Natural killer cell (primary cell): ENCODE data around the gene ARHGAP24. TPM values are rescaled to one million over a fixed set of nuclear protein-coding genes. Genes with fewer than 3 reads are reported as not detected.

Source experiments
- ATAC-seq, 3 donors: fragments of 150-1000 bp in 2 of 3; fragments of 200-7000 bp in 1 of 3; cut with Tn5 transposase; 1 replicate in 1 of 3; 2 replicates in 2 of 3; pipeline ENCODE4 v1.10.0; 2021; ENCODE audit warnings: mild to moderate bottlenecking in 2 of 3, moderate library complexity in 2 of 3
- DNase-seq, 2 donors: peaks; one replicate each; pipeline versions ENCODE4 v3.0.0 to v3.0.0-alpha.2; 2013 to 2021; ENCODE audit warnings: mixed read lengths in 1 of 2
- H3K27ac ChIP-seq: one replicate; pipeline ENCODE4 v1.5.1; 2013; ENCODE audit warnings: mild to moderate bottlenecking, low read length
- H3K27me3 ChIP-seq: one replicate; pipeline ENCODE4 v1.6.1; 2013; ENCODE audit warnings: low read length; ENCODE audit not compliant: control insufficient read depth, insufficient read depth
- H3K36me3 ChIP-seq: one replicate; pipeline ENCODE4 v1.6.1; 2013; ENCODE audit warnings: low read length; ENCODE audit not compliant: control insufficient read depth, insufficient read depth
- H3K4me1 ChIP-seq: one replicate; pipeline ENCODE4 v1.6.1; 2013; ENCODE audit warnings: low read length; ENCODE audit not compliant: control insufficient read depth, insufficient read depth
- H3K4me3 ChIP-seq: one replicate; pipeline ENCODE4 v1.5.1; 2013; ENCODE audit warnings: low read length
- H3K9me3 ChIP-seq: one replicate; pipeline ENCODE4 v1.6.1; 2013; ENCODE audit warnings: low read length; ENCODE audit not compliant: control insufficient read depth, insufficient read depth
- H3K27ac Mint-ChIP-seq, 2 donors: one replicate each; pipeline ENCODE4 v1.8.0; 2022; ENCODE audit warnings: mild to moderate bottlenecking in 2 of 2, mixed read lengths in 2 of 2, moderate library complexity in 1 of 2
- H3K27me3 Mint-ChIP-seq, 2 donors: one replicate each; pipeline ENCODE4 v1.8.0; 2022; ENCODE audit warnings: low read depth in 2 of 2, mixed read lengths in 2 of 2
- H3K36me3 Mint-ChIP-seq: one replicate; pipeline ENCODE4 v1.8.0; 2022; ENCODE audit warnings: mixed read lengths
- H3K4me1 Mint-ChIP-seq, 2 donors: one replicate each; pipeline ENCODE4 v1.8.0; 2022; ENCODE audit warnings: mixed read lengths in 2 of 2
- H3K4me3 Mint-ChIP-seq: one replicate; pipeline ENCODE4 v1.8.0; 2022; ENCODE audit warnings: mild to moderate bottlenecking, moderate library complexity, mixed read lengths
- H3K9me3 Mint-ChIP-seq, 2 donors: one replicate each; pipeline ENCODE4 v1.8.0; 2022; ENCODE audit warnings: mixed read lengths in 2 of 2
- WGBS: methylation state at CpG from one replicate; pipeline ENCODE4 v1.1.7; 2013; ENCODE audit warnings: missing lambda C conversion rate; ENCODE audit not compliant: insufficient coverage; 5-methylcytosine and 5-hydroxymethylcytosine counted together
- intact Hi-C: fragments of 100-400 bp; cut with micrococcal nuclease; formaldehyde crosslinking; loops from one replicate; pipeline ENCODE4 v1.14.2; 2022
- total RNA-seq, 4 donors: library from RNA; stranded (reverse); fragments of 120-200 nt in 1 of 4; gene quantifications; one replicate each; pipeline versions ENCODE4 v1.2.3 to v1.2.4, GENCODE V29; 2013 to 2022
- TF ChIP-seq, protein P1 (sequence below): fragments of 200-600 bp; IDR thresholded peaks from one replicate; pipeline ENCODE4 v1.8.0; 2022; ENCODE audit warnings: antibody characterized with exemption

ARHGAP24 gene
- total RNA-seq, 3 donors from 2014 or later (not counting 1 experiment from before 2014, with no cell fraction given): 1.7 to 3.6 (median 1.7) TPM

DNA sequence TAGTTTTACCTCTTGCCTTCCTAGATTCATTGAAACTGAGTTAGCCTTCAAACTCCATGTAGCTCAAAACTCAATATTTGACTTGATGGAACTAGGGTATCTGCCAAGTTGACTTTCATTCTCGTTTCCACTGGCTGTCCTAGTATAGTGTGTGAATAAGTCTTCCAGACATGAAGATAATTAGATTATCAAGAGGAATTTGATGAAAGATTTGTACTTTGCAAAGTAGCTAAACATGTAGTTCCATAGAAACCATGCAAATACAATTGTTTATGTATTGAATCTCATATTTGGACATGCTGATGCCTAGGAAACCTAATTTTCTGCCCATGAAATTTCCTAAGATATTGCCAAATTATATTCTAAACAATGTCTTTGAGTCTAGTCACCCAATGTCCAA, 297.5 kb downstream of the ARHGAP24 start:
- Mint-ChIP-seq H3K4me1 (no peaks in the 10 kb centered on the region), H3K27me3 (no peaks in the 10 kb centered on the region), H3K4me3 (no peak overlapping the region), H3K9me3 (peaks cover 11 to 20% of the 10 kb centered on the region in 2 donors), H3K36me3 (no peaks in the 10 kb centered on the region), H3K27ac (no peak overlapping the region)
- WGBS: 82% methylated on average over 1 of the region's 1 CpG
- H3K27ac ChIP-seq: no peak overlapping the region
- H3K36me3 ChIP-seq: no peaks in the 10 kb centered on the region
- TF ChIP-seq, protein P1, sequence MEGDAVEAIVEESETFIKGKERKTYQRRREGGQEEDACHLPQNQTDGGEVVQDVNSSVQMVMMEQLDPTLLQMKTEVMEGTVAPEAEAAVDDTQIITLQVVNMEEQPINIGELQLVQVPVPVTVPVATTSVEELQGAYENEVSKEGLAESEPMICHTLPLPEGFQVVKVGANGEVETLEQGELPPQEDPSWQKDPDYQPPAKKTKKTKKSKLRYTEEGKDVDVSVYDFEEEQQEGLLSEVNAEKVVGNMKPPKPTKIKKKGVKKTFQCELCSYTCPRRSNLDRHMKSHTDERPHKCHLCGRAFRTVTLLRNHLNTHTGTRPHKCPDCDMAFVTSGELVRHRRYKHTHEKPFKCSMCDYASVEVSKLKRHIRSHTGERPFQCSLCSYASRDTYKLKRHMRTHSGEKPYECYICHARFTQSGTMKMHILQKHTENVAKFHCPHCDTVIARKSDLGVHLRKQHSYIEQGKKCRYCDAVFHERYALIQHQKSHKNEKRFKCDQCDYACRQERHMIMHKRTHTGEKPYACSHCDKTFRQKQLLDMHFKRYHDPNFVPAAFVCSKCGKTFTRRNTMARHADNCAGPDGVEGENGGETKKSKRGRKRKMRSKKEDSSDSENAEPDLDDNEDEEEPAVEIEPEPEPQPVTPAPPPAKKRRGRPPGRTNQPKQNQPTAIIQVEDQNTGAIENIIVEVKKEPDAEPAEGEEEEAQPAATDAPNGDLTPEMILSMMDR: no peak
- intact Hi-C loops: no loop called here
- H3K9me3 ChIP-seq: peaks cover 3% of the 10 kb centered on the region
- no peak for ATAC-seq
- H3K27me3 ChIP-seq: no peaks in the 10 kb centered on the region
- no peaks in the 10 kb centered on the region for H3K4me1 ChIP-seq
- DNase-seq: no peak
- H3K4me3 ChIP-seq: no peak overlapping the region

DNA sequence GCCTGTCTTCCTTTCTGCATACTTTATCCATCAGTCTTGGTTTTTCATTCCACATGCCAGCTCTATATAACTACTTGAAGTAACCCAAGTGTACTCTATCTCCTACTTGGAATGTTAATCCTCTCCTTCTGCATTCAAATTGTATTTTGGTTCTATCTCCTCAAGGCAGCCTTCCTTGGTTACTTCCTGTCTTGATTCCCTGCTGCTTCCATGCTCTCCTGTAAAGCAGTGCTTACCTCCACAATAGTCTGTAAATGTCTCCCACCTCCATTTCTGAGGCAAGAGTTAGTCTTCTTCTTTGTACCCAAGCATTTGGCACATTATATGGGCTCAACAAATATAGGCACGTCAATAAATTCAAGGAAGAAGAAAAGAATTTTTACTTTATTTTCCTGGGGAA, 298.4 kb downstream of the ARHGAP24 start:
- Histone ChIP-seq H3K4me1 (no peaks in the 10 kb centered on the region), H3K9me3 (peaks cover 3% of the 10 kb centered on the region), H3K27me3 (no peaks in the 10 kb centered on the region), H3K4me3 (no peak overlapping the region), H3K36me3 (no peaks in the 10 kb centered on the region), H3K27ac (no peak overlapping the region)
- ATAC-seq (no peak), DNase-seq (no peak)
- Mint-ChIP-seq H3K36me3 (no peaks in the 10 kb centered on the region), H3K4me3 (no peak overlapping the region), H3K27ac (no peak overlapping the region), H3K4me1 (no peaks in the 10 kb centered on the region), H3K9me3 (peaks cover 11 to 17% of the 10 kb centered on the region in 2 donors), H3K27me3 (no peaks in the 10 kb centered on the region)
- intact Hi-C loops: no loop called here
- TF ChIP-seq, protein P1: no peak
- WGBS: no CpG with 5 or more reads among the region's 1 CpG

DNA sequence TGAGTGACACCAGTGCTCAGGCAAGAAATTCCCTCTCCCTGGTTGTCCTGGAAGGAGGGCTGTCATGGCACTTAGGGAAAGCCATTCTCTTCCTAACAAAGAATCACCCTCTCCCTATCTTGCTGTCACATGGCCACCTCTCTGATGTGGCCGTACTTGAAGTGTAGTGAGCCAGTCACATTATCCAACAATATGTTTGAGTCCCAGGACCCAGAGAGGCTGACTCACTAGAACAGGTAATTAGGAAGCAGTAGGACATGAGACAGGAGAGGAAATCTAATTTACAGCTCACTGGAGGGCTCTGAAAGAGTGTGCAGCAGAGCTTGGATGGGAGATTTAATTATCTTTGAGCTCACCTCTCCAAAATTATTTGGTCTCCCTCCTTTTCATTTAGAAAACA, 299.1 kb downstream of the ARHGAP24 start:
- H3K27ac Mint-ChIP-seq: no peak overlapping the region
- Histone ChIP-seq H3K27me3 (no peaks in the 10 kb centered on the region), H3K9me3 (peaks cover 3% of the 10 kb centered on the region), H3K4me3 (no peak overlapping the region), H3K4me1 (no peaks in the 10 kb centered on the region), H3K36me3 (no peaks in the 10 kb centered on the region), H3K27ac (no peak overlapping the region)
- intact Hi-C loops: no loop called here
- DNase-seq (no peak), ATAC-seq (no peak)
- H3K4me1 Mint-ChIP-seq: no peaks in the 10 kb centered on the region
- H3K27me3 Mint-ChIP-seq: no peaks in the 10 kb centered on the region
- H3K36me3 Mint-ChIP-seq: no peaks in the 10 kb centered on the region
- TF ChIP-seq, protein P1: no peak
- H3K9me3 Mint-ChIP-seq: peaks cover 11 to 17% of the 10 kb centered on the region in 2 donors
- 100% methylated on average over 1 of the region's 1 CpG for WGBS
- no peak overlapping the region for H3K4me3 Mint-ChIP-seq

DNA sequence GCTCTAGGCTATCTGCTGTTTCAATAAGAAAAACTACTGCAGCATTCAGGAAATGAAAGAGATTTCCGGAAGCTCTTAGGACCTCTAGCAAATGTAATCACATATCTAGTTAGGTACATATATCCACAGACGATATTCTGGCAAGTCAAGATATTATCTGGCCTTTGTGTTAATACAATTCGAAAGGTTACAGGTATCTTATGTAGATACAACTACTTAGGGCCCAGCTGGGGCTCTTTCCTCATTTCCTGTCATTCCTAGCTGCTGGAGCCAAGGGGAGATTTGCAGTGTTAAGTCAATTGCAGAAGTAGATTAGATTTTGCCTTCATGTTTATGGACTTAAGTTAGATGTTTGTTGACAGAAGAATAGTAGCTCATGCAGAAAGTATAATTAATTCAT, 299.5 kb downstream of the ARHGAP24 start:
- Mint-ChIP-seq H3K27me3 (no peaks in the 10 kb centered on the region), H3K9me3 (peaks cover 11 to 17% of the 10 kb centered on the region in 2 donors), H3K4me1 (no peaks in the 10 kb centered on the region), H3K27ac (no peak overlapping the region), H3K36me3 (no peaks in the 10 kb centered on the region), H3K4me3 (no peak overlapping the region)
- 86% methylated on average over 3 of the region's 3 CpGs for WGBS
- H3K4me1 ChIP-seq: no peaks in the 10 kb centered on the region
- no peak overlapping the region for H3K27ac ChIP-seq
- H3K9me3 ChIP-seq: peaks cover 3% of the 10 kb centered on the region
- no peak for ATAC-seq
- no peaks in the 10 kb centered on the region for H3K27me3 ChIP-seq
- TF ChIP-seq, protein P1: no peak
- H3K4me3 ChIP-seq: no peak overlapping the region
- DNase-seq: no peak
- no peaks in the 10 kb centered on the region for H3K36me3 ChIP-seq
- intact Hi-C loops: no loop called here
